SU-DHL-6 (cell line): ENCODE results near the gene DNMT3A.

ENCODE experiments used
- H2AFZ ChIP-seq: fragments of 200-600 bp; sonication (generic); 2 replicates; pipeline ENCODE4 v1.6.1; 2014; ENCODE audit warnings: low read depth, mild to moderate bottlenecking, moderate library complexity, mixed read lengths, antibody characterized with exemption, low read length; ENCODE audit not compliant: severe bottlenecking
- H3F3A ChIP-seq: fragments of 200-600 bp; shearing (Covaris generic); 2 replicates; pipeline ENCODE4 v1.6.0; 2016; ENCODE audit warnings: antibody characterized with exemption, mild to moderate bottlenecking; ENCODE audit not compliant: insufficient read depth
- H3K27ac ChIP-seq: fragments of 200-600 bp; sonication (generic); 2 replicates; pipeline ENCODE4 v1.5.1; 2016; ENCODE audit warnings: low read depth, mild to moderate bottlenecking, low read length, moderate library complexity, mixed read lengths
- H3K27me3 ChIP-seq: fragments of 200-600 bp; sonication (generic), shearing (Covaris generic); 2 replicates; pipeline ENCODE4 v1.6.0; 2014; ENCODE audit warnings: mild to moderate bottlenecking, low read length
- H3K36me3 ChIP-seq: fragments of 200-600 bp; sonication (generic); 2 replicates; pipeline ENCODE4 v1.6.1; 2014; ENCODE audit warnings: mild to moderate bottlenecking, low read length, mixed read lengths
- H3K4me2 ChIP-seq: fragments of 300-600, 200-600 bp; shearing (Covaris generic), sonication (generic); 2 replicates; pipeline ENCODE4 v1.6.0; 2014; ENCODE audit warnings: low read length, low read depth, mild to moderate bottlenecking; ENCODE audit not compliant: poor library complexity, severe bottlenecking
- H3K4me3 ChIP-seq: fragments of 200-600 bp; sonication (generic); 2 replicates; pipeline ENCODE4 v1.5.1; 2014; ENCODE audit warnings: antibody characterized with exemption, low read length, mild to moderate bottlenecking, mixed read lengths; ENCODE audit not compliant: insufficient read depth, poor library complexity, severe bottlenecking
- H3K79me2 ChIP-seq: fragments of 200-600 bp; sonication (generic); 2 replicates; pipeline ENCODE4 v1.6.1; 2014; ENCODE audit warnings: mild to moderate bottlenecking, low read length, moderate library complexity; ENCODE audit not compliant: insufficient read depth
- H3K9ac ChIP-seq: fragments of 200-600 bp; sonication (generic); 2 replicates; pipeline ENCODE4 v1.7.0; 2014; ENCODE audit warnings: mild to moderate bottlenecking, low read length
- H3K9me2 ChIP-seq: fragments of 200-600 bp; sonication (generic); replicated peaks from 2 replicates; pipeline ENCODE4 v1.6.1; 2014; ENCODE audit warnings: low read length; ENCODE audit not compliant: insufficient read depth
- H3K9me3 ChIP-seq: fragments of 200-600 bp; sonication (generic); 2 replicates; pipeline ENCODE4 v1.6.1; 2014; ENCODE audit warnings: low read length, mixed read lengths; ENCODE audit not compliant: insufficient read depth
- H4K20me1 ChIP-seq: fragments of 200-600 bp; sonication (generic); 2 replicates; pipeline ENCODE4 v1.6.1; 2014; ENCODE audit warnings: low read depth, mild to moderate bottlenecking, antibody characterized with exemption, low read length, moderate library complexity, mixed read lengths
- CTCF ChIP-seq: fragments of 200-600 bp; sonication (generic); IDR thresholded peaks from one replicate; pipeline ENCODE4 v1.5.1; 2017; ENCODE audit warnings: antibody characterized with exemption, mild to moderate bottlenecking, low read length, moderate library complexity; ENCODE audit not compliant: insufficient read depth, poor library complexity, severe bottlenecking
- EZH2phosphoT487 ChIP-seq: fragments of 200-600 bp; sonication (generic), shearing (Covaris generic); conservative IDR thresholded peaks from 2 replicates; pipeline ENCODE4 v1.6.1; 2018; ENCODE audit warnings: mild to moderate bottlenecking, antibody characterized with exemption, low read length, moderate library complexity, mixed read lengths

Gene DNMT3A

GRCh38 chr2:25293145-25293544, 48.6 kb downstream of the DNMT3A start:
- H3K79me2 ChIP-seq: no peaks in the 10 kb centered on the region
- no peaks in the 10 kb centered on the region for H4K20me1 ChIP-seq
- no peak overlapping the region for H3K4me3 ChIP-seq
- H3K27ac ChIP-seq: no peak overlapping the region
- peaks cover 6% of the 10 kb centered on the region for H3F3A ChIP-seq
- H2AFZ ChIP-seq: no peak overlapping the region
- no peak overlapping the region for H3K4me2 ChIP-seq
- no peak overlapping the region for H3K9ac ChIP-seq
- no peaks in the 10 kb centered on the region for H3K36me3 ChIP-seq
- TF ChIP-seq EZH2phosphoT487 (no peak), CTCF (no peak)
- H3K9me2 ChIP-seq: no peaks in the 10 kb centered on the region
- no peaks in the 10 kb centered on the region for H3K9me3 ChIP-seq
- H3K27me3 ChIP-seq: no peaks in the 10 kb centered on the region

GRCh38 chr2:25292408-25292807, 49.3 kb downstream of the DNMT3A start:
- Histone ChIP-seq H3K9me3 (no peaks in the 10 kb centered on the region), H3K4me3 (no peak overlapping the region), H3K4me2 (no peak overlapping the region), H2AFZ (no peak overlapping the region), H3K36me3 (no peaks in the 10 kb centered on the region), H3K9ac (no peak overlapping the region), H4K20me1 (no peaks in the 10 kb centered on the region), H3K27ac (no peak overlapping the region), H3F3A (peaks cover 6% of the 10 kb centered on the region), H3K79me2 (no peaks in the 10 kb centered on the region), H3K27me3 (no peaks in the 10 kb centered on the region), H3K9me2 (no peaks in the 10 kb centered on the region)
- TF ChIP-seq EZH2phosphoT487: no peak
- no peak for TF ChIP-seq CTCF

GRCh38 chr2:25290811-25291495, 50.8 kb downstream of the DNMT3A start:
- Histone ChIP-seq H3K36me3 (no peaks in the 10 kb centered on the region), H3K79me2 (no peaks in the 10 kb centered on the region), H3K4me2 (no peak overlapping the region), H3K9me3 (no peaks in the 10 kb centered on the region), H3K9ac (no peak overlapping the region), H4K20me1 (no peaks in the 10 kb centered on the region), H3F3A (peaks cover 6% of the 10 kb centered on the region), H2AFZ (no peak overlapping the region), H3K9me2 (no peaks in the 10 kb centered on the region), H3K27me3 (no peaks in the 10 kb centered on the region), H3K27ac (no peak overlapping the region), H3K4me3 (no peak overlapping the region)
- TF ChIP-seq EZH2phosphoT487 (no peak), CTCF (no peak)
